ENCODE data around the gene MYO16. TPM values are rescaled to one million over a fixed set of nuclear protein-coding genes. Genes with fewer than 3 reads are reported as not detected.

Gene MYO16
- total RNA-seq, 1 donor from 2014 or later = 2.3 TPM

GRCh38 chr13:108980237-108980636, 350.8 kb downstream of the MYO16 start:
- no peak for TF ChIP-seq CTCF (IDR thresholded peaks at IDR 0.05; ENCODE audit: unreplicated experiment)
- no peak overlapping the region for H3K27ac Mint-ChIP-seq
- H3K27me3 Mint-ChIP-seq = no peaks in the 10 kb centered on the region
- no peak for DNase-seq (ENCODE audit: low spot score, unreplicated experiment)
- H3K4me1 Mint-ChIP-seq (ENCODE audit: low read depth) = no peaks in the 10 kb centered on the region
- no peak overlapping the region for H3K4me3 Mint-ChIP-seq (ENCODE audit: low read depth)
- H3K36me3 Mint-ChIP-seq (ENCODE audit: insufficient read depth) = peaks cover 3% of the 10 kb centered on the region
- peaks cover 11% of the 10 kb centered on the region for H3K9me3 Mint-ChIP-seq (ENCODE audit: low read depth)

- Mint-ChIP-seq H3K9me3 (ENCODE audit: low read depth) (peaks cover 16% of the 10 kb centered on the region), H3K4me3 (ENCODE audit: low read depth) (no peak overlapping the region), H3K27me3 (no peaks in the 10 kb centered on the region), H3K4me1 (ENCODE audit: low read depth) (no peaks in the 10 kb centered on the region), H3K27ac (no peak overlapping the region), H3K36me3 (ENCODE audit: insufficient read depth) (peaks cover 5% of the 10 kb centered on the region)
- DNase-seq (ENCODE audit: low spot score, unreplicated experiment) = no peak
- TF ChIP-seq CTCF (IDR thresholded peaks at IDR 0.05; ENCODE audit: unreplicated experiment) = no peak
These were observed 352.0 kb downstream of the MYO16 start for GRCh38 chr13:108981407-108981806.

- no peaks in the 10 kb centered on the region for H3K27me3 Mint-ChIP-seq
- no peaks in the 10 kb centered on the region for H3K4me1 Mint-ChIP-seq (ENCODE audit: low read depth)
- no peak for TF ChIP-seq CTCF (IDR thresholded peaks at IDR 0.05; ENCODE audit: unreplicated experiment)
- peaks cover 3% of the 10 kb centered on the region for H3K36me3 Mint-ChIP-seq (ENCODE audit: insufficient read depth)
- peaks cover 11% of the 10 kb centered on the region for H3K9me3 Mint-ChIP-seq (ENCODE audit: low read depth)
- DNase-seq (ENCODE audit: low spot score, unreplicated experiment) = no peak
- H3K4me3 Mint-ChIP-seq (ENCODE audit: low read depth) = no peak overlapping the region
- H3K27ac Mint-ChIP-seq = no peak overlapping the region
These were observed 353.9 kb downstream of the MYO16 start for GRCh38 chr13:108983273-108983672.

- TF ChIP-seq CTCF (IDR thresholded peaks at IDR 0.05; ENCODE audit: unreplicated experiment) = no peak
- Mint-ChIP-seq H3K36me3 (ENCODE audit: insufficient read depth) (peaks cover 1% of the 10 kb centered on the region), H3K9me3 (ENCODE audit: low read depth) (peaks cover 5% of the 10 kb centered on the region)
These were observed 355.0 kb downstream of the MYO16 start for GRCh38 chr13:108984251-108984920.

GRCh38 chr13:108985166-108985565, 355.8 kb downstream of the MYO16 start:
- no peak for DNase-seq (ENCODE audit: low spot score, unreplicated experiment)
- TF ChIP-seq CTCF (IDR thresholded peaks at IDR 0.05; ENCODE audit: unreplicated experiment) = no peak
- peaks cover 5% of the 10 kb centered on the region for H3K9me3 Mint-ChIP-seq (ENCODE audit: low read depth)
- H3K4me1 Mint-ChIP-seq (ENCODE audit: low read depth) = no peaks in the 10 kb centered on the region
- no peak overlapping the region for H3K4me3 Mint-ChIP-seq (ENCODE audit: low read depth)
- H3K27me3 Mint-ChIP-seq = no peaks in the 10 kb centered on the region
- H3K36me3 Mint-ChIP-seq (ENCODE audit: insufficient read depth) = peaks cover 1% of the 10 kb centered on the region
- no peak overlapping the region for H3K27ac Mint-ChIP-seq

More at GRCh38 chr13:108984251-108984920, 355.0 kb downstream of the MYO16 start:
- Mint-ChIP-seq H3K27ac (no peak overlapping the region), H3K27me3 (no peaks in the 10 kb centered on the region), H3K4me3 (ENCODE audit: low read depth) (no peak overlapping the region), H3K4me1 (ENCODE audit: low read depth) (no peaks in the 10 kb centered on the region)
- DNase-seq (ENCODE audit: low spot score, unreplicated experiment) = no peak

Measured in progenitor cell of endocrine pancreas (in vitro differentiated cells).